Peyer's patch (tissue), 4 donors: Measurements from ENCODE around the gene RSU1.

Source experiments
- CTCF ChIP-seq, 6 experiments: fragments of 450-650 bp in 4 of 6; fragments of 200-600 bp in 2 of 6; sonication (generic) in 1 of 6; IDR thresholded peaks; one replicate each; pipeline ENCODE4 v1.5.1; 2017 to 2019; ENCODE audit warnings: antibody characterized with exemption in 6 of 6, mild to moderate bottlenecking in 3 of 6, moderate library complexity in 1 of 6
- POLR2A ChIP-seq, 2 donors: fragments of 450-650 bp; IDR thresholded peaks; one replicate each; pipeline ENCODE4 v1.5.1; 2017; ENCODE audit warnings: antibody characterized with exemption in 2 of 2, mild to moderate bottlenecking in 2 of 2, moderate library complexity in 2 of 2

- TF ChIP-seq POLR2A (IDR thresholded peaks at IDR 0.05) (no peak), CTCF (IDR thresholded peaks at IDR 0.05) (no peak)
Observed at GRCh38 chr10:16581202-16581601, 236.0 kb downstream of the RSU1 start.
